GM23338 (cell line): ENCODE data around the gene CSTF2. TPM values are rescaled to one million over a fixed set of nuclear protein-coding genes. Genes with fewer than 3 reads are reported as not detected.

Experiments
- ATAC-seq: fragments of 200-7000 bp; cut with Tn5 transposase; 3 replicates; pipeline ENCODE4 v1.9.1; 2020
- DNase-seq: peaks from one replicate; pipeline ENCODE4 v3.0.0-alpha.2; 2015; ENCODE audit warnings: low spot score
- H2AFZ ChIP-seq: fragments of 200-600 bp; sonication (generic); 2 replicates; pipeline ENCODE4 v1.8.0; 2016; ENCODE audit warnings: antibody characterized with exemption, mild to moderate bottlenecking, moderate library complexity
- H3F3A ChIP-seq: fragments of 200-600 bp; sonication (generic); replicated peaks from 2 replicates; pipeline ENCODE4 v1.8.0; 2017; ENCODE audit warnings: antibody characterized with exemption, mixed run types, low read depth
- H3K27ac ChIP-seq: fragments of 200-600 bp; sonication (generic); 2 replicates; pipeline ENCODE4 v1.6.1; 2016; ENCODE audit warnings: low read depth
- H3K27me3 ChIP-seq: fragments of 200-600 bp; sonication (generic); 2 replicates; pipeline ENCODE4 v1.8.0; 2016; ENCODE audit warnings: mild to moderate bottlenecking, mixed run types, moderate library complexity; ENCODE audit not compliant: insufficient read depth
- H3K36me3 ChIP-seq: fragments of 200-600 bp; sonication (generic); 2 replicates; pipeline ENCODE4 v1.8.0; 2016; ENCODE audit warnings: mild to moderate bottlenecking; ENCODE audit not compliant: insufficient read depth
- H3K4me1 ChIP-seq: fragments of 200-600 bp; sonication (generic); 2 replicates; pipeline ENCODE4 v1.8.0; 2016; ENCODE audit warnings: mild to moderate bottlenecking, moderate library complexity; ENCODE audit not compliant: insufficient read depth
- H3K4me2 ChIP-seq: fragments of 200-600 bp; sonication (generic); 2 replicates; pipeline ENCODE4 v1.7.1; 2017; ENCODE audit warnings: mixed run types
- H3K4me3 ChIP-seq: fragments of 200-600 bp; sonication (generic); 2 replicates; pipeline ENCODE4 v1.6.1; 2016; ENCODE audit warnings: mixed run types
- H3K79me2 ChIP-seq: fragments of 200-600 bp; sonication (generic); replicated peaks from 2 replicates; pipeline ENCODE4 v1.8.0; 2017; ENCODE audit warnings: mild to moderate bottlenecking; ENCODE audit not compliant: insufficient read depth
- H3K9me2 ChIP-seq: fragments of 200-600 bp; sonication (generic); 2 replicates; pipeline ENCODE4 v1.8.0; 2017; ENCODE audit not compliant: insufficient read depth
- H4K20me1 ChIP-seq: fragments of 200-600 bp; sonication (generic); replicated peaks from 2 replicates; pipeline ENCODE4 v1.8.0; 2017; ENCODE audit warnings: mild to moderate bottlenecking; ENCODE audit not compliant: insufficient read depth
- H3K27ac Mint-ChIP-seq: 2 replicates; pipeline ENCODE4 v1.8.0; 2020; ENCODE audit warnings: inconsistent platforms, mild to moderate bottlenecking, moderate library complexity, mixed read lengths
- H3K27me3 Mint-ChIP-seq: 3 replicates; pipeline ENCODE4 v1.8.0; 2022; ENCODE audit warnings: low read depth, mild to moderate bottlenecking, moderate library complexity, mixed read lengths, inconsistent platforms; ENCODE audit not compliant: insufficient read depth, poor library complexity
- H3K36me3 Mint-ChIP-seq: 3 replicates; pipeline ENCODE4 v1.8.0; 2021; ENCODE audit warnings: low read depth, mild to moderate bottlenecking, inconsistent platforms, moderate library complexity, mixed read lengths
- H3K4me1 Mint-ChIP-seq: 3 replicates; pipeline ENCODE4 v1.8.0; 2020; ENCODE audit warnings: mild to moderate bottlenecking, inconsistent platforms, mixed read lengths
- H3K4me3 Mint-ChIP-seq: 3 replicates; pipeline ENCODE4 v1.8.0; 2021; ENCODE audit warnings: moderate library complexity, mild to moderate bottlenecking, inconsistent platforms, mixed read lengths
- H3K9me3 Mint-ChIP-seq: 3 replicates; pipeline ENCODE4 v1.8.0; 2020; ENCODE audit warnings: moderate library complexity, mild to moderate bottlenecking, inconsistent platforms, mixed read lengths
- CREB1 ChIP-seq: fragments of 250-450 bp; sonication (Bioruptor Pico); IDR thresholded peaks from 2 replicates; pipeline ENCODE4 v1.5.0; 2020; ENCODE audit warnings: low read depth, mild to moderate bottlenecking, moderate library complexity
- EZH2 ChIP-seq: fragments of 200-600 bp; sonication (generic); IDR thresholded peaks from one replicate; pipeline ENCODE4 v1.8.0; 2017; ENCODE audit warnings: antibody characterized with exemption, mild to moderate bottlenecking, low read depth; ENCODE audit not compliant: unreplicated experiment
- EZH2phosphoT487 ChIP-seq: fragments of 200-600 bp; sonication (generic); IDR thresholded peaks from one replicate; pipeline ENCODE4 v1.8.1; 2018; ENCODE audit warnings: antibody characterized with exemption; ENCODE audit not compliant: unreplicated experiment
- NANOG ChIP-seq: IDR thresholded peaks from 2 replicates; pipeline ENCODE4 v1.6.1; 2016; ENCODE audit warnings: antibody characterized with exemption, borderline replicate concordance
- POLR2AphosphoS5 ChIP-seq: IDR thresholded peaks from 2 replicates; pipeline ENCODE4 v1.6.1; 2016; ENCODE audit warnings: antibody characterized with exemption, low read depth
- ZNF114 ChIP-seq: fragments of 250-450 bp; sonication (Bioruptor Pico); IDR thresholded peaks from 2 replicates; pipeline ENCODE4 v1.5.0; 2020; ENCODE audit warnings: mild to moderate bottlenecking, moderate library complexity
- ZNF331 ChIP-seq: fragments of 250-450 bp; sonication (Bioruptor Pico); IDR thresholded peaks from 2 replicates; pipeline ENCODE4 v1.5.0; 2020; ENCODE audit warnings: low read depth, mild to moderate bottlenecking, moderate library complexity
- polyA plus RNA-seq: library from polyadenylated mRNA; unstranded; fragments of >200 nt; fragmentation: Nextera tagmentation; extraction: Ambion mirVana; gene quantifications from 2 replicates; pipeline ENCODE4 v1.2.1, GENCODE V29; 2016
- total RNA-seq: library from RNA; depleted of rRNA; stranded (reverse); fragments of >200 nt; shearing (Covaris generic); gene quantifications from 2 replicates; pipeline ENCODE4 v1.2.3, GENCODE V29; 2014
- TF ChIP-seq, protein P1 (sequence below): IDR thresholded peaks from one replicate; pipeline ENCODE4 v1.6.1; 2018; ENCODE audit warnings: antibody characterized with exemption; ENCODE audit not compliant: unreplicated experiment

CSTF2 gene
- total and polyA plus RNA-seq, 2 experiments from 2014 or later = 24.4 to 30.1 TPM

GRCh38 chrX:100812216-100813158 lies 7.7 kb upstream of the CSTF2 start:
- TF ChIP-seq CREB1 (CRISPR knock-in tag) (no peak), ZNF114 (CRISPR knock-in tag) (no peak), NANOG (no peak), EZH2phosphoT487 (no peak)
- H3K4me3 Mint-ChIP-seq = peak overlapping the region; percentile 38; the same call in 2 of the 3 replicates
- H3K36me3 Mint-ChIP-seq = no peaks in the 10 kb centered on the region
- Histone ChIP-seq H3F3A (no peaks in the 10 kb centered on the region), H4K20me1 (no peaks in the 10 kb centered on the region), H3K4me2 (peak overlapping the region; percentile 60; the same call in 1 of the 2 replicates), H3K79me2 (no peaks in the 10 kb centered on the region), H3K36me3 (no peaks in the 10 kb centered on the region), H3K27ac (no peak overlapping the region), H3K4me3 (no peak overlapping the region), H2AFZ (peak overlapping the region; percentile 69), H3K4me1 (no peaks in the 10 kb centered on the region), H3K27me3 (no peaks in the 10 kb centered on the region), H3K9me2 (no peaks in the 10 kb centered on the region)
- H3K27me3 Mint-ChIP-seq = no peaks in the 10 kb centered on the region
- H3K4me1 Mint-ChIP-seq = peaks cover 12% of the 10 kb centered on the region
- ATAC-seq (peak; percentile 93), DNase-seq (peak; percentile 14)
- H3K9me3 Mint-ChIP-seq = no peaks in the 10 kb centered on the region
- peak overlapping the region; percentile 59; the same call in 1 of the 2 replicates for H3K27ac Mint-ChIP-seq

DNA sequence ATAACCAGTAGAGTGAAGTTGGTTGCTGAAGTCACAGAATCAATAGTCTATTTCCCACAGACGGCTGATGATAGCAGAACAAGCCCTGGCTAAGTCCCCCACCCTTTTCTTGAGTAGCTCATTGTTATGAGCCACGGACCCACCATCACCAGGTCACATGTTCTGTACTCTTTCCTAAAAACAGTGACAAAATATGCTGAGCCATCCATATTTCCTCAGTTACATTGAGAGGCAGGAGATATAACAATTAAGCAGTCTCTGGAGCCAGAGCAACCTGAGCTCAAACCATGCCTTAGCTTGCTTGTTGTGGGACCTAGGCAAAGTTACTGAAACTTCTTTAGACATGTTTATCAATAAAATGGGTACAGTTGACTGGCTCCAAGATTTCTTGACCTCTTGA lies 2.9 kb upstream of the CSTF2 start:
- Mint-ChIP-seq H3K4me1 (peaks cover 10% of the 10 kb centered on the region; the same call in 2 of the 3 replicates), H3K27ac (no peak overlapping the region), H3K9me3 (no peaks in the 10 kb centered on the region), H3K27me3 (peaks cover 3% of the 10 kb centered on the region), H3K36me3 (peaks cover 3% of the 10 kb centered on the region; the same call in 2 of the 3 replicates), H3K4me3 (no peak overlapping the region)
- Histone ChIP-seq H3K27ac (no peak overlapping the region), H3K36me3 (no peaks in the 10 kb centered on the region), H3K9me2 (no peaks in the 10 kb centered on the region), H4K20me1 (no peaks in the 10 kb centered on the region), H3K4me1 (peaks cover 3% of the 10 kb centered on the region; the same call in 1 of the 2 replicates), H3F3A (no peaks in the 10 kb centered on the region), H3K4me2 (no peak overlapping the region), H2AFZ (no peak overlapping the region), H3K4me3 (no peak overlapping the region), H3K27me3 (no peaks in the 10 kb centered on the region), H3K79me2 (peaks cover 8% of the 10 kb centered on the region)
- ATAC-seq = no peak
- no peak for TF ChIP-seq ZNF331 (CRISPR knock-in tag)
- no peak for TF ChIP-seq POLR2AphosphoS5
- no peak for TF ChIP-seq EZH2
- no peak for DNase-seq

DNA sequence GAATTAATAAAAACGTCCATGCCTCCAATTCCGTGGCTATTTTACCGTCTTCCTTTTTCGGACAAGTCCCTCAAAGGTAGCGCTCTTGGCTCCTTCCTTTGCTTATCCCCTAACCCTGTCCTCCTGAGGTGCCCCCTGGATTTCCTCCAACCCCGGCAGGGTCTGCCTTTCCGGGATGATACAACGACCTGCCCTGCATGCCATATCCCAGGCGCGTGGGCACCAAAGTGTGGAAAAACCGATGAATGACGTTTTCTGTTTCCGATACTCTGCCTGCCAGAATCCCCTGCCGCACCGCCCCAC lies 706 bp upstream of the CSTF2 start:
- H3K4me3 Mint-ChIP-seq = peak overlapping the region; percentile 89
- peak overlapping the region; percentile 83 for H3K4me3 ChIP-seq
- H2AFZ ChIP-seq = peak overlapping the region; percentile 96; the same call in 1 of the 2 replicates
- H3K4me2 ChIP-seq = peak overlapping the region; percentile 90
- H4K20me1 ChIP-seq = no peaks in the 10 kb centered on the region
- peaks cover 3% of the 10 kb centered on the region; the same call in 1 of the 2 replicates for H3K4me1 ChIP-seq
- peaks cover 21% of the 10 kb centered on the region; the same call in 2 of the 3 replicates for H3K36me3 Mint-ChIP-seq
- H3K4me1 Mint-ChIP-seq = peaks cover 4% of the 10 kb centered on the region; the same call in 2 of the 3 replicates
- H3K27me3 Mint-ChIP-seq = peaks cover 3% of the 10 kb centered on the region
- ATAC-seq = peak; percentile 14; the same call in 1 of the 3 replicates
- H3K9me3 Mint-ChIP-seq = no peaks in the 10 kb centered on the region
- no peaks in the 10 kb centered on the region for H3F3A ChIP-seq
- H3K27ac ChIP-seq = no peak overlapping the region
- no peaks in the 10 kb centered on the region for H3K27me3 ChIP-seq
- no peaks in the 10 kb centered on the region for H3K9me2 ChIP-seq
- DNase-seq = peak; percentile 1
- H3K27ac Mint-ChIP-seq = no peak overlapping the region
- H3K36me3 ChIP-seq = peaks cover 18% of the 10 kb centered on the region
- peaks cover 8% of the 10 kb centered on the region for H3K79me2 ChIP-seq
- TF ChIP-seq ZNF331 (CRISPR knock-in tag) (no peak), POLR2AphosphoS5 (no peak), CREB1 (CRISPR knock-in tag) (no peak), EZH2phosphoT487 (no peak)
- TF ChIP-seq, protein P1, sequence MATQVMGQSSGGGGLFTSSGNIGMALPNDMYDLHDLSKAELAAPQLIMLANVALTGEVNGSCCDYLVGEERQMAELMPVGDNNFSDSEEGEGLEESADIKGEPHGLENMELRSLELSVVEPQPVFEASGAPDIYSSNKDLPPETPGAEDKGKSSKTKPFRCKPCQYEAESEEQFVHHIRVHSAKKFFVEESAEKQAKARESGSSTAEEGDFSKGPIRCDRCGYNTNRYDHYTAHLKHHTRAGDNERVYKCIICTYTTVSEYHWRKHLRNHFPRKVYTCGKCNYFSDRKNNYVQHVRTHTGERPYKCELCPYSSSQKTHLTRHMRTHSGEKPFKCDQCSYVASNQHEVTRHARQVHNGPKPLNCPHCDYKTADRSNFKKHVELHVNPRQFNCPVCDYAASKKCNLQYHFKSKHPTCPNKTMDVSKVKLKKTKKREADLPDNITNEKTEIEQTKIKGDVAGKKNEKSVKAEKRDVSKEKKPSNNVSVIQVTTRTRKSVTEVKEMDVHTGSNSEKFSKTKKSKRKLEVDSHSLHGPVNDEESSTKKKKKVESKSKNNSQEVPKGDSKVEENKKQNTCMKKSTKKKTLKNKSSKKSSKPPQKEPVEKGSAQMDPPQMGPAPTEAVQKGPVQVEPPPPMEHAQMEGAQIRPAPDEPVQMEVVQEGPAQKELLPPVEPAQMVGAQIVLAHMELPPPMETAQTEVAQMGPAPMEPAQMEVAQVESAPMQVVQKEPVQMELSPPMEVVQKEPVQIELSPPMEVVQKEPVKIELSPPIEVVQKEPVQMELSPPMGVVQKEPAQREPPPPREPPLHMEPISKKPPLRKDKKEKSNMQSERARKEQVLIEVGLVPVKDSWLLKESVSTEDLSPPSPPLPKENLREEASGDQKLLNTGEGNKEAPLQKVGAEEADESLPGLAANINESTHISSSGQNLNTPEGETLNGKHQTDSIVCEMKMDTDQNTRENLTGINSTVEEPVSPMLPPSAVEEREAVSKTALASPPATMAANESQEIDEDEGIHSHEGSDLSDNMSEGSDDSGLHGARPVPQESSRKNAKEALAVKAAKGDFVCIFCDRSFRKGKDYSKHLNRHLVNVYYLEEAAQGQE = no peak
